OCI-LY7 (cell line): ENCODE measurements around the gene SAMD8.

Source experiments
- EZH2phosphoT487 ChIP-seq: fragments of 200-600 bp; sonication (generic); IDR thresholded peaks from 2 replicates; pipeline ENCODE4 v1.6.1; 2018; ENCODE audit warnings: low read depth, borderline replicate concordance, mild to moderate bottlenecking, mixed run types, antibody characterized with exemption, low read length, moderate library complexity, mixed read lengths
- TF ChIP-seq, protein P1 (sequence below): fragments of 200-600 bp; sonication (generic); conservative IDR thresholded peaks from 2 replicates; pipeline ENCODE4 v1.5.1; 2014; ENCODE audit warnings: mild to moderate bottlenecking, antibody characterized with exemption, low read length, moderate library complexity, mixed read lengths

DNA sequence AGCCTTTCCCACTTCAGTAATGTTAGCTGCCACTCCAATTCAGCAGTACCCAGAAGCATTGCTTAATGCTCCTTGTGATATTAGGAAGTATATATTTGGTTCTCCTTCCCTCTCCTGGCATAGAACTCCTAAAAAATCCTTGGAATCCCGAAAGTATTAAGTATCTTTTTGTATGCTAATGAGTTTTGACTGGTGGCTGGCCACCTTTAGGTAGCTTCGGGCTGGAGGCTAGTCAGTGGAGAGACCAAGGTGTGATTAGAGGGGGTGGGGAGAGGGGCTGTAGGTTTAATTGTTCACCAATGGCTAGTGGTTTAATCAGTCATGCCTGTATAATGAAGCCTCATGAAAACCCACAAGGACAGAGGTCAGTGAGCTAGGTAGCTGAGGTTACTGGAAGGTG, 112.1 kb downstream of the SAMD8 start:
- TF ChIP-seq, protein P1, sequence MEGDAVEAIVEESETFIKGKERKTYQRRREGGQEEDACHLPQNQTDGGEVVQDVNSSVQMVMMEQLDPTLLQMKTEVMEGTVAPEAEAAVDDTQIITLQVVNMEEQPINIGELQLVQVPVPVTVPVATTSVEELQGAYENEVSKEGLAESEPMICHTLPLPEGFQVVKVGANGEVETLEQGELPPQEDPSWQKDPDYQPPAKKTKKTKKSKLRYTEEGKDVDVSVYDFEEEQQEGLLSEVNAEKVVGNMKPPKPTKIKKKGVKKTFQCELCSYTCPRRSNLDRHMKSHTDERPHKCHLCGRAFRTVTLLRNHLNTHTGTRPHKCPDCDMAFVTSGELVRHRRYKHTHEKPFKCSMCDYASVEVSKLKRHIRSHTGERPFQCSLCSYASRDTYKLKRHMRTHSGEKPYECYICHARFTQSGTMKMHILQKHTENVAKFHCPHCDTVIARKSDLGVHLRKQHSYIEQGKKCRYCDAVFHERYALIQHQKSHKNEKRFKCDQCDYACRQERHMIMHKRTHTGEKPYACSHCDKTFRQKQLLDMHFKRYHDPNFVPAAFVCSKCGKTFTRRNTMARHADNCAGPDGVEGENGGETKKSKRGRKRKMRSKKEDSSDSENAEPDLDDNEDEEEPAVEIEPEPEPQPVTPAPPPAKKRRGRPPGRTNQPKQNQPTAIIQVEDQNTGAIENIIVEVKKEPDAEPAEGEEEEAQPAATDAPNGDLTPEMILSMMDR: no peak
- no peak for TF ChIP-seq EZH2phosphoT487
